ENCODE results near the gene BPIFB2.

The BPIFB2 gene

DNA sequence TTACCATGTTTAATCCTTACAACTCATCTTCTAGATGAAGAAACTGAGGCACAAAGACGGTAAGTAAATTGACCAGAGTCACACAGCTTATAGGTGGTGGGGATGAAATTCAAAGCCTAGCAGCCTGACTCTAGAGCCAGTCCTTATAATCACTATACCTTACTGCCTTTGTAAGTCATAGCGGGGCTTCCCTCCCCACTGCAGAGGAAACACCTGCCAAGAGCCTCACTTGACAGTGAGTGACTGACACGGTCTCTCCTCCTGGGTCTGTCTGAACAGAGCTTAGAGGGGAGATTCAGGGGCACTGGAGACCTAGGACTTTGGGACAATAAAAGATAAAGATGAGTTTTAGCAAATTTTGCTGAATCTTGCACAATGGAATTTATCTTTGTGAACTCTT lies 16.1 kb upstream of the BPIFB2 start:
- TF ChIP-seq NFIC (IDR thresholded peaks at IDR 0.05) (no peak), RAD21 (IDR thresholded peaks at IDR 0.05; ENCODE audit: low read depth) (no peak), YY1 (IDR thresholded peaks at IDR 0.05; ENCODE audit: low read depth) (no peak), TCF12 (IDR thresholded peaks at IDR 0.05; ENCODE audit: low read depth) (no peak), TAF1 (IDR thresholded peaks at IDR 0.05; ENCODE audit: low read depth) (no peak), FOXM1 (IDR thresholded peaks at IDR 0.05; ENCODE audit: borderline replicate concordance, low read depth) (no peak), TEAD4 (IDR thresholded peaks at IDR 0.05) (no peak), EP300 (IDR thresholded peaks at IDR 0.05; ENCODE audit: borderline replicate concordance) (no peak), ZBTB7A (IDR thresholded peaks at IDR 0.05; ENCODE audit: low read depth) (no peak), CEBPB (IDR thresholded peaks at IDR 0.05) (no peak), CREB1 (IDR thresholded peaks at IDR 0.05; ENCODE audit: low read depth) (no peak), EGR1 (IDR thresholded peaks at IDR 0.05) (no peak), REST (IDR thresholded peaks at IDR 0.05; ENCODE audit: low read depth) (no peak)
- TF ChIP-seq, protein P1, sequence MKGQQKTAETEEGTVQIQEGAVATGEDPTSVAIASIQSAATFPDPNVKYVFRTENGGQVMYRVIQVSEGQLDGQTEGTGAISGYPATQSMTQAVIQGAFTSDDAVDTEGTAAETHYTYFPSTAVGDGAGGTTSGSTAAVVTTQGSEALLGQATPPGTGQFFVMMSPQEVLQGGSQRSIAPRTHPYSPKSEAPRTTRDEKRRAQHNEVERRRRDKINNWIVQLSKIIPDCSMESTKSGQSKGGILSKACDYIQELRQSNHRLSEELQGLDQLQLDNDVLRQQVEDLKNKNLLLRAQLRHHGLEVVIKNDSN (IDR thresholded peaks at IDR 0.05) = no peak
- TF ChIP-seq, protein P2, sequence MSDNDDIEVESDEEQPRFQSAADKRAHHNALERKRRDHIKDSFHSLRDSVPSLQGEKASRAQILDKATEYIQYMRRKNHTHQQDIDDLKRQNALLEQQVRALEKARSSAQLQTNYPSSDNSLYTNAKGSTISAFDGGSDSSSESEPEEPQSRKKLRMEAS (IDR thresholded peaks at IDR 0.05) = no peak

- TF ChIP-seq CEBPB (IDR thresholded peaks at IDR 0.05) (no peak), YY1 (IDR thresholded peaks at IDR 0.05; ENCODE audit: low read depth) (no peak), RAD21 (IDR thresholded peaks at IDR 0.05; ENCODE audit: low read depth) (no peak), TEAD4 (IDR thresholded peaks at IDR 0.05) (no peak), CREB1 (IDR thresholded peaks at IDR 0.05; ENCODE audit: low read depth) (no peak), TCF12 (IDR thresholded peaks at IDR 0.05; ENCODE audit: low read depth) (no peak), REST (IDR thresholded peaks at IDR 0.05; ENCODE audit: low read depth) (no peak)
- TF ChIP-seq, protein P2 (IDR thresholded peaks at IDR 0.05) = no peak
- TF ChIP-seq, protein P1 (IDR thresholded peaks at IDR 0.05) = no peak
These were observed 15.5 kb upstream of the BPIFB2 start for GRCh38 chr20:32991792-32992641.

GRCh38 chr20:32993496-32994050 lies 13.9 kb upstream of the BPIFB2 start:
- TF ChIP-seq YY1 (IDR thresholded peaks at IDR 0.05; ENCODE audit: low read depth) = no peak
- TF ChIP-seq ZBTB7A (IDR thresholded peaks at IDR 0.05; ENCODE audit: low read depth) = no peak
- no peak for TF ChIP-seq EP300 (IDR thresholded peaks at IDR 0.05; ENCODE audit: borderline replicate concordance)
- TF ChIP-seq, protein P1 (IDR thresholded peaks at IDR 0.05) = no peak
- no peak for TF ChIP-seq TCF12 (IDR thresholded peaks at IDR 0.05; ENCODE audit: low read depth)
- TF ChIP-seq NFIC (IDR thresholded peaks at IDR 0.05) = no peak
- no peak for TF ChIP-seq TEAD4 (IDR thresholded peaks at IDR 0.05)
- no peak for TF ChIP-seq RAD21 (IDR thresholded peaks at IDR 0.05; ENCODE audit: low read depth)
- TF ChIP-seq TAF1 (IDR thresholded peaks at IDR 0.05; ENCODE audit: low read depth) = no peak

GRCh38 chr20:32995802-32996201 lies 11.7 kb upstream of the BPIFB2 start:
- TF ChIP-seq CREB1 (IDR thresholded peaks at IDR 0.05; ENCODE audit: low read depth) (no peak), EP300 (IDR thresholded peaks at IDR 0.05; ENCODE audit: borderline replicate concordance) (no peak), ZBTB7A (IDR thresholded peaks at IDR 0.05; ENCODE audit: low read depth) (no peak)
- TF ChIP-seq, protein P1 (IDR thresholded peaks at IDR 0.05) = no peak

DNA sequence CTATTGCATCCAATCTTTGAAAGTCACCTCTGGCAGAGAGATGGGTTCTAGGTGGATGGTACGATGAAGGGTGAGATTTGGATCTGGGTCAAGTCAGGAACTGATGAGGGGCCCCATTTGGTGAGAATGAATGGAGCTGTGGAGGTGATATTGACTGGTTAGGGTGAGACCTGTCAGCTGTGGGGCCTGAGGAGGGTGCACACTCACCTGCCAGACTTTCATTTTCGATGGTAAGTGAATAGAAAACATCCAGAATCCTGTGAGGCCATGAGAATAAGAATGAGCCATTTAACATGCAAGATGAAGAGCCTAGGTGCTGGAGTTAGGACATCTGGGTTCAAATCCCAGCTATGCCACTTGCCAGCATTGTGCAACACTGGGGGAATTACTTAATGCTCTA lies 10.1 kb upstream of the BPIFB2 start:
- TF ChIP-seq, protein P1 (IDR thresholded peaks at IDR 0.05) = no peak
- TF ChIP-seq REST (IDR thresholded peaks at IDR 0.05; ENCODE audit: low read depth) = no peak
- TF ChIP-seq RAD21 (IDR thresholded peaks at IDR 0.05; ENCODE audit: low read depth) = no peak
- no peak for TF ChIP-seq YY1 (IDR thresholded peaks at IDR 0.05; ENCODE audit: low read depth)
- TF ChIP-seq ZBTB7A (IDR thresholded peaks at IDR 0.05; ENCODE audit: low read depth) = no peak
- no peak for TF ChIP-seq CEBPB (IDR thresholded peaks at IDR 0.05)
- no peak for TF ChIP-seq EP300 (IDR thresholded peaks at IDR 0.05; ENCODE audit: borderline replicate concordance)
- TF ChIP-seq TAF1 (IDR thresholded peaks at IDR 0.05; ENCODE audit: low read depth) = no peak

Measured in Ishikawa (cell line).